Measurements from ENCODE around the gene NCK1.

NCK1 gene

DNA sequence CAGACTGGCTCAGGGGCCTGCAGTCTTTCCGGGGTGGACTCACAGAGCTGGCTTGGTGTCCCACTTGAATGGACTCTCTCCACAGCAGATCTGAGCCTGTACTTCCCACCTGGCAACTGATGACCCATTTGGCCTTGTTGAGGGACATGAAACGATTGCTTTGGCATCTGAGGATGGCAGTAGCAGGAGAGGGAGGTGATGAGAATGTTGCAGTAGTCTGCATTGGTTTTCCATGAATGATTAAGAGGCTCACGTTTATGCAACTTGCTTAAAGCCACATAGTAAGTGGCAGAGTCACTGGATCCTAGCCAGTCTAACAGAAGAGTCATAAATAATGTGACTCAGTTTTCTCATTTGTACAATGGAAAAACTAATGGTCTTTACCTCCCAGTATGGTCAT is 117.7 kb downstream of the NCK1 start:
- H3K4me2 ChIP-seq (ENCODE audit: low read length), result no peak overlapping the region
- H3F3A ChIP-seq (ENCODE audit: insufficient read depth, low read length), result no peaks in the 10 kb centered on the region
- H2AFZ ChIP-seq (ENCODE audit: low read length), result no peak overlapping the region
- no peak for TF ChIP-seq EZH2 (IDR thresholded peaks at IDR 0.05; ENCODE audit: borderline replicate concordance, low read length)
- TF ChIP-seq, protein P1, sequence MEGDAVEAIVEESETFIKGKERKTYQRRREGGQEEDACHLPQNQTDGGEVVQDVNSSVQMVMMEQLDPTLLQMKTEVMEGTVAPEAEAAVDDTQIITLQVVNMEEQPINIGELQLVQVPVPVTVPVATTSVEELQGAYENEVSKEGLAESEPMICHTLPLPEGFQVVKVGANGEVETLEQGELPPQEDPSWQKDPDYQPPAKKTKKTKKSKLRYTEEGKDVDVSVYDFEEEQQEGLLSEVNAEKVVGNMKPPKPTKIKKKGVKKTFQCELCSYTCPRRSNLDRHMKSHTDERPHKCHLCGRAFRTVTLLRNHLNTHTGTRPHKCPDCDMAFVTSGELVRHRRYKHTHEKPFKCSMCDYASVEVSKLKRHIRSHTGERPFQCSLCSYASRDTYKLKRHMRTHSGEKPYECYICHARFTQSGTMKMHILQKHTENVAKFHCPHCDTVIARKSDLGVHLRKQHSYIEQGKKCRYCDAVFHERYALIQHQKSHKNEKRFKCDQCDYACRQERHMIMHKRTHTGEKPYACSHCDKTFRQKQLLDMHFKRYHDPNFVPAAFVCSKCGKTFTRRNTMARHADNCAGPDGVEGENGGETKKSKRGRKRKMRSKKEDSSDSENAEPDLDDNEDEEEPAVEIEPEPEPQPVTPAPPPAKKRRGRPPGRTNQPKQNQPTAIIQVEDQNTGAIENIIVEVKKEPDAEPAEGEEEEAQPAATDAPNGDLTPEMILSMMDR (IDR thresholded peaks at IDR 0.05; ENCODE audit: low read length), result no peak
- H3K9me3 ChIP-seq (ENCODE audit: low read length), result 0 out of 2 replicates have a peak, but pooled peaks cover under 1% of the 10 kb centered on the region
- H3K4me3 ChIP-seq (ENCODE audit: low read depth, low read length, poor library complexity, severe bottlenecking), result no peak overlapping the region
- H3K79me2 ChIP-seq (ENCODE audit: insufficient read depth, low read length), result no peaks in the 10 kb centered on the region
- no peak overlapping the region for H3K9ac ChIP-seq (ENCODE audit: low read length)
- H4K20me1 ChIP-seq (ENCODE audit: insufficient read depth, low read length), result no peaks in the 10 kb centered on the region
- H3K4me1 ChIP-seq (ENCODE audit: insufficient read depth, low read length, severe bottlenecking), result no peaks in the 10 kb centered on the region
- no peak overlapping the region for H3K27ac ChIP-seq (ENCODE audit: low read depth, low read length, poor library complexity, severe bottlenecking)
- no peaks in the 10 kb centered on the region for H3K9me2 ChIP-seq (ENCODE audit: low read depth, low read length)
- no peaks in the 10 kb centered on the region for H3K27me3 ChIP-seq (ENCODE audit: insufficient read depth, low read length)
- H3K36me3 ChIP-seq (ENCODE audit: insufficient read depth, low read length), result no peaks in the 10 kb centered on the region

DNA sequence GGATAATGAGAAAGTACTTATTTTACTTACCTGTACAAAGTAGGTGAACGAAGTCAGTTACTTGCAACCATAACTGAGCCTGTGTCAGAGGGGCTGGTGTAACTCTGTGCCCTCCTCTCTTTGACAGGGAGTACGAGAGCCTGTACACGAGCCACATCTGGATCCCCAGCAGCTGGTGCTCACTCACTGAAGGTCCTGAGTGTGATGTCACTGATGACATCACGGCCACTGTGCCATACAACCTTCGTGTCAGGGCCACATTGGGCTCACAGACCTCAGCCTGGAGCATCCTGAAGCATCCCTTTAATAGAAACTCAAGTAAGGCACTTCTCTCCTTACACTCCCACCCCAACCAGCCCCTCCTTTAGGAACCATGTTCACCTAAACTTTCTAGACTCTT is 120.0 kb downstream of the NCK1 start:
- Histone ChIP-seq H3K4me1 (ENCODE audit: insufficient read depth, low read length, severe bottlenecking) (no peaks in the 10 kb centered on the region), H3K9ac (ENCODE audit: low read length) (no peak overlapping the region), H3K9me3 (ENCODE audit: low read length) (no peaks in the 10 kb centered on the region), H4K20me1 (ENCODE audit: insufficient read depth, low read length) (no peaks in the 10 kb centered on the region), H3K4me3 (ENCODE audit: low read depth, low read length, poor library complexity, severe bottlenecking) (no peak overlapping the region), H3K9me2 (ENCODE audit: low read depth, low read length) (no peaks in the 10 kb centered on the region), H3K27me3 (ENCODE audit: insufficient read depth, low read length) (no peaks in the 10 kb centered on the region), H3K27ac (ENCODE audit: low read depth, low read length, poor library complexity, severe bottlenecking) (no peak overlapping the region), H3F3A (ENCODE audit: insufficient read depth, low read length) (no peaks in the 10 kb centered on the region), H3K4me2 (ENCODE audit: low read length) (no peak overlapping the region), H2AFZ (ENCODE audit: low read length) (no peak overlapping the region), H3K36me3 (ENCODE audit: insufficient read depth, low read length) (no peaks in the 10 kb centered on the region), H3K79me2 (ENCODE audit: insufficient read depth, low read length) (no peaks in the 10 kb centered on the region)
- TF ChIP-seq, protein P1 (IDR thresholded peaks at IDR 0.05; ENCODE audit: low read length), result no peak
- TF ChIP-seq EZH2 (IDR thresholded peaks at IDR 0.05; ENCODE audit: borderline replicate concordance, low read length), result no peak

DNA sequence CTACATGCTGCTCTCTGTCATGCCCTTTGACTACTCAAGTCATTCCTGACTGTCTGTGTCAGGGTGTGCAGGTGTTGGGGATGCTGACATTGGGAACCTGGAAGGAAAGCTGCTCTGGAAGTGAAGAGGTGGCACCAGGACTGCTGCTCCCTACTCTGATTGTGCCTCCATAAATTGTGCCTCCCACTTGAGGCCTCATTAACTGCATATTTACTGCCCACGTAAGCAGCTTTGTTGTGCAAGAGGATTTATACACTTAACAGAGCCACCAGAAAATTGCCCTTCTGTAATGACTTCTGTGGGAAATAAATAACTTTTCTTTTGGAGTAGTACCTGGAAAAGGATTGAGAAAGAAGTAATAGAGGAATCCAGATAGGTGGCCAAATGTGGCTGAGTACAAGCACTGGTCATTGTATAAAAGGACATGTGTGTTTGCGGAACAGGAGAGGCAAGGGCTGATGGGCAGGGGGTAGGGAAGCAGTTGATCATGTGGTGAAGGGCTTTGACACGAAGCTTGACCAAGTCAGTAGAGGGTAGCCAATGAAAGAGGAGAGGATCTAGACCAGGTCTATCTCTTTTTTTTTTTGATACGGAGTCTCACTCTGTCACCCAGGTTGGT is 120.6 kb downstream of the NCK1 start:
- Histone ChIP-seq H3F3A (ENCODE audit: insufficient read depth, low read length) (no peaks in the 10 kb centered on the region), H3K4me1 (ENCODE audit: insufficient read depth, low read length, severe bottlenecking) (no peaks in the 10 kb centered on the region), H3K4me2 (ENCODE audit: low read length) (no peak overlapping the region), H3K79me2 (ENCODE audit: insufficient read depth, low read length) (no peaks in the 10 kb centered on the region), H3K36me3 (ENCODE audit: insufficient read depth, low read length) (no peaks in the 10 kb centered on the region), H2AFZ (ENCODE audit: low read length) (no peak overlapping the region), H3K4me3 (ENCODE audit: low read depth, low read length, poor library complexity, severe bottlenecking) (no peak overlapping the region), H3K27me3 (ENCODE audit: insufficient read depth, low read length) (no peaks in the 10 kb centered on the region), H4K20me1 (ENCODE audit: insufficient read depth, low read length) (no peaks in the 10 kb centered on the region), H3K9me3 (ENCODE audit: low read length) (no peaks in the 10 kb centered on the region), H3K27ac (ENCODE audit: low read depth, low read length, poor library complexity, severe bottlenecking) (no peak overlapping the region), H3K9ac (ENCODE audit: low read length) (no peak overlapping the region), H3K9me2 (ENCODE audit: low read depth, low read length) (no peaks in the 10 kb centered on the region)
- TF ChIP-seq, protein P1 (IDR thresholded peaks at IDR 0.05; ENCODE audit: low read length), result no peak
- TF ChIP-seq EZH2 (IDR thresholded peaks at IDR 0.05; ENCODE audit: borderline replicate concordance, low read length), result no peak
